Ishikawa (cell line): ENCODE measurements around the gene MTG1.

Experiments
- CEBPB ChIP-seq: IDR thresholded peaks from 2 replicates; pipeline ENCODE4 v1.6.1; 2012
- CREB1 ChIP-seq: IDR thresholded peaks from 2 replicates; pipeline ENCODE4 v1.6.1; 2012; ENCODE audit warnings: low read depth
- EGR1 ChIP-seq: IDR thresholded peaks from 2 replicates; pipeline ENCODE4 v1.6.1; 2012
- EP300 ChIP-seq: IDR thresholded peaks from 2 replicates; pipeline ENCODE4 v1.6.1; 2012; ENCODE audit warnings: borderline replicate concordance
- MAX ChIP-seq: IDR thresholded peaks from 2 replicates; pipeline ENCODE4 v1.6.1; 2012
- NFIC ChIP-seq: IDR thresholded peaks from 2 replicates; pipeline ENCODE4 v1.6.1; 2012
- RAD21 ChIP-seq: IDR thresholded peaks from 2 replicates; pipeline ENCODE4 v1.6.1; 2012; ENCODE audit warnings: low read depth
- REST ChIP-seq: IDR thresholded peaks from 2 replicates; pipeline ENCODE4 v1.6.1; 2012; ENCODE audit warnings: low read depth, mild to moderate bottlenecking
- TAF1 ChIP-seq: IDR thresholded peaks from 2 replicates; pipeline ENCODE4 v1.6.1; 2012; ENCODE audit warnings: low read depth, mild to moderate bottlenecking
- TCF12 ChIP-seq: IDR thresholded peaks from 2 replicates; pipeline ENCODE4 v1.6.1; 2012; ENCODE audit warnings: low read depth
- USF1 ChIP-seq: IDR thresholded peaks from 2 replicates; pipeline ENCODE4 v1.6.1; 2012
- ZBTB7A ChIP-seq: IDR thresholded peaks from 2 replicates; pipeline ENCODE4 v1.6.1; 2012; ENCODE audit warnings: low read depth

- TF ChIP-seq REST (no peak), CEBPB (no peak), EP300 (no peak), EGR1 (no peak), NFIC (no peak), ZBTB7A (no peak), TAF1 (no peak), RAD21 (no peak), TCF12 (no peak), MAX (no peak), USF1 (no peak), CREB1 (no peak)
Observed at GRCh38 chr10:133451346-133451745, 57.4 kb downstream of the MTG1 start.
